HG02588 (cell line): ENCODE measurements around the gene LYL1.

Source experiments
- ATAC-seq: cut with Tn5 transposase; IDR thresholded peaks from one replicate; pipeline ENCODE4 v1.9.1; 2021; ENCODE audit warnings: mild to moderate bottlenecking, moderate library complexity; ENCODE audit not compliant: unreplicated experiment

The LYL1 gene

DNA sequence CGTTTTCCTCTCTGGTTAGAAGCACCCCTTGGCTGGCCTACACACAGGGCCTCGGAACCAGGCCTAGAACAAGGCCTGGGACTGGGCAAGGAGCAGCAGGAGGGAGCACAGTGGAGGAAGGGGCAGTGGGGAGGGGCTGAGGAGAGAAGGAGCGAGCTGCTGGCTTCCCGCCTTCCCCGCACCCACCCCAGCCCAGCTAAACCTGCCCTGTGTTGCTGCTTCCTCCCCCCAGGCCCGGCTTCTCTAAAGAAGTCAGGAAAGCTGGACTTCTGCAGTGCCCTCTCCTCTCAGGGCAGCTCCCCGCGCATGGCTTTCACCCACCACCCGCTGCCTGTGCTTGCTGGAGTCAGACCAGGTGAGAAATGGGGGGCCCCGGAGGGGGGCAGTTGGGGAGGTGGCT, 24.3 kb downstream of the LYL1 start:
- ATAC-seq, result no peak

GRCh38 chr19:13077240-13077639, 25.4 kb downstream of the LYL1 start:
- no peak for ATAC-seq

DNA sequence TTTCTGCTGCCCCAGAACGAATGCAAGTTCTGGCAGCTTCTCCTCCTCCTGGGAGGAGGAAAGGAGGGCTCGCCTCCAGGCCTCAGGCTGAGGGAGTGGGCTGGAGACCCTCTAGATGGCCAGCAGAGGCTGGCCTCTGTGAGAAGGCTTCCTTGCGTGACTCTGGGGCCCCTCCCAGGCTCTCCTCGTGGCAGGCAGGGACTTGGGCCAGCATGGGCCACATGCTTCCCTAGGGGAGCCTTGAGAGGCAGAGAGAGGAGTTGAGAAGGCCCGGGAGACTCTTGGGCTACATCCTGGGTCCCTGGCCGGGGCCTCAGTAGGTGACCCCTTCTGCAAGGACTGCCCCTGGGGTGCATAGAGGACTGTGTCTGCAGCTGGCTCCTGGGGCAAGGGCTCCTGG, 25.9 kb downstream of the LYL1 start:
- no peak for ATAC-seq

GRCh38 chr19:13076320-13076719, 26.3 kb downstream of the LYL1 start:
- ATAC-seq, result no peak

GRCh38 chr19:13074378-13074777, 28.3 kb downstream of the LYL1 start:
- no peak for ATAC-seq

GRCh38 chr19:13073263-13073662, 29.4 kb downstream of the LYL1 start:
- ATAC-seq, result no peak

GRCh38 chr19:13072188-13072908, 30.3 kb downstream of the LYL1 start:
- no peak for ATAC-seq

DNA sequence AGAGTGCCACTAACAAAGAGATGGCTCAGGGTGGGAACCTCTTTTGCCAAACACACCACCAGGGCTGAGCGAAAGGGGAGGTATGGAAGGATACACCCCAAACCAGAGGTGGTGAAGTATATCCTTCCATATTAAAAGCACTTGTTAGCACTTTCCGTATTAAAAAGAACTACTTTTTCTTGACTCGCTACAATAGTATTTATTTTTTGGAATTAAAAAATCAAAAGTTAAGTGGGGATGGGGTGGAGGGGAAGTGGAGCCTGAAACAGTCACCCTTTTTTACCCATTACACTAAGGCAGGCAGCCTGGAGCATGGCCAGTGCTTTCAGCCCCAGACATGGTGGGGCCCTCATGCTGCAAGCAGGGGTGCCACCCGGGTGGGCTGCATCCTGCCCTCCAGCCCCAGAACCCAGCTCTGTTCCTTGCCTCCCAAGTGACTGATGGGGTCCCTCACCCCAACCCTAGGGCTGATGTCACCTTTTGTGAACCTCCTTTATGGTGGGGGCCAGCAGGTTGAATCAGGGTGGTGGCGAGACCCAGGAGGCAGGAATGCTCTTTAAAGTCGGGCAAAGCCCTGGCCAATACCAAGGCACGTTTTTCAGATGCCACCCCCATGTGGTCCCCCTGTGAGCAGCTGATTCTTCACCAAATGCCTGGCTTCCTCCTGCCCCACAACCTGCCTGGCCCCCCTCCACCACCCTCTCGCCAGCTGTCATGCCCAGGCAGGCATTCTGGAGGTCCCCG, 31.0 kb downstream of the LYL1 start:
- no peak for ATAC-seq

DNA sequence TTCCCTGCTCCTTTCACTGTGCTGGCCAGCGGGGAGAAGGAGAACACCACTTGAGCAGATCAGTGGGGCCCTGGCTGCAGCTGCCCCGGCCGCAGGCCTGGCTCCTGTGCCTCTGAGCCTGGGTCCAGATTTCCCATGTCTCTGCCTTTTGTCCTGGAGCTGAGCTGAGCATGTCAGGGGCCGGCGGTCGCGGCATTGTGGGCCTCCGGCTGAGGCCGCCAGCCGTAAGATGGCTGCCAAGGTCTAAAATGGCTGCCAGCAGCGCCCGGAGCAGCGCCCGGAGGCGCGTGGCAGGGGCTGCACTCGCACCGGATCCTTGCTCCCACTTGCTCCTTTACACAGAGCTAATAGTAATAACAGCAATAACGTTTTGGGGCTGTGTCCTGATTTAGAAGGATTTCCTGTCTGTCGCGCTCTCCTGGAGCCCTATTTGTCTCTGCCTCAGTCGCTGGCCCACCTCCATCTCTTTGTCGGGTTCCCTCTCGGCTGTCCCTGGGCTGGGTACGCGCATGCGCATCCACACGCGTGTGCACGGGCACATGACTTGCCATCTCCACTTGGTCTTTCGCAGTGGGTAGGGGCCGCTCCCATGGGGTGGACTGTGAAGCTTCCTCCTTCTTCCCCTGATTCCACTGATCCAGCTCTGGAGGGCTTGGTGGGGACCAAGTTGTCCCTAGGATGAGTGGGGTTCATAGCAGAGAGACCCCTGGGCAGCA, 32.1 kb downstream of the LYL1 start:
- no peak for ATAC-seq

DNA sequence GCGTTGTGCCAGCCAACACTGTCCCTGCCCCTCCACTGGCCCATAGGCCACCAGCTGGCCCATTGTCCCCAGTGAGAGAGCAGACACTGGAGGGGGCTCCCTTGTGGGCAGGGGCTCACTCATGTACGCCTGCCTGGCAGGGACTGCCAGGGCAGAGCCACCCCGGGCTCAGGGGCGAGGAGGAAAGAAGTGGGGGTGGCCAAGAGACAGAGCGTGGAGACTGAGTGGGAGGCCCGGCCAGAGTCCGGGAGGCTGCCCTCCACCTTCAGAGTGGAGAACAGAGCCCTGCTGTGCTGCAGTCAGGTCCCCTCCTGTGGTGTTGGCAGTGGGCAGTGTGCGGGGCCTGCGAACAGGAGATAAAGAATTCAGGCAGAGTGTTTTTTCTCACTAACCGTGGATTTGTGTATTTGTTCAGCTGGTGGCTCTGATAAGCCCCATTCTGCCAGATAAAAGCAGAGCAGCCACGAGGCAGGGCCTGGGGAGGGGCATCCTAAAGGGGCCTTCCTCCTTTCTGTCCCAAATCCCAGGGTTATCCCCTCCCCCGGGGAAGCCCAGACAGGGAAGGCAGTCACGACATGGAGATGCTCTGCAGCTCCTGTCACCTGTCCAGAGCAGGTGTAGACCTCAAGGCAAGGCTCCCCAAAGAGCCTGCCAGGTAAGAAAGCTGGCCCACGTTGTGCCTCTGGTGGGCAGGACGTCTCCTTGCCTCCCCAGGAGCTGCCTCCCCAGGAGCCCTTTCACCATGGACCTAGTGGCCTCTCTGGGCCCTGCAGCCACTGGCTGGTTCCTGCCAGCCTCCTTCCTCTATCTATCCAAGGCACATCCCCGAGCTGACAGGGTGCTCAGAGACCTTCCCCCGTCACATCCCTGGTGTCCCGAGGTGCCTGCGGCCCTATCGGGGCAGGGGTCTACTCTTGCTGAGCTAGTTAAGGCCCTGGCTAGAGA, 33.0 kb downstream of the LYL1 start:
- ATAC-seq, result no peak

DNA sequence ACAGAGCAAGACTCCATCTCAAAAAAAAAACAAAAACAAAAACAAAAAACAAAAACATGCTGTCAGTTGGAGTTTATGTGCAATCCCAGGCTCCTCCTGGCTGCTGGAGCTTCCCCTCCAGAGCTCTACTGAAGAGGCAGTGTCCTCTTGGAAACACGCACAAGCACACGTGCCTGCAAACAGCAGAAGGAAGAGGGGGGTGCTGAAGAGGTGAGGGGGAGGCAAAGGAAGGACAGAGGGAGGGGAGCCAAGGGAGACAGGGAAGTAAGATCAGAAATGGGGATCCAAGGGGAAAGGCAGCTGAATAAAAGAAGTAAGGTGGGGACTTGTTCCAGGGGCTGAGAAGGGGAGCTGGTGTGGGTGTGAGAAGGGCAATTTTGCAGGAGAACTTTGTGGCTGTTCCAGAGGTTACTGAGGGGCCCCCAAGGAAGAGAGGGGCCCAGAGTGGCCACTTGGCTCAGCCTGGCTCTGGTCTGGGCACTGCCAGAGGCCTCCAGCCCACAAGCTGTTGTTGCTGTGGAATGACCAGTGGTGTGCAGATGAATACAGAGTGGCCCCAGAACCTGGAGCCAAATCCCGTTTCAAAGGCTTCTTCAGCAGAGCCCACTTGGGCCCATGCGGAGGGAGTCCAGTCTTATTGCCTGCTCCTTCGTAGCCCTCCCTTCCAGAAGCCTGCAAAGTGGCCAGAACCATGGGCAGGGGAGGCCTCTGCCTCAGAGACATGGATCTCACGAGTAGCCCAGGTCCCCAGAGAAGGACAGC, 34.4 kb downstream of the LYL1 start:
- no peak for ATAC-seq

DNA sequence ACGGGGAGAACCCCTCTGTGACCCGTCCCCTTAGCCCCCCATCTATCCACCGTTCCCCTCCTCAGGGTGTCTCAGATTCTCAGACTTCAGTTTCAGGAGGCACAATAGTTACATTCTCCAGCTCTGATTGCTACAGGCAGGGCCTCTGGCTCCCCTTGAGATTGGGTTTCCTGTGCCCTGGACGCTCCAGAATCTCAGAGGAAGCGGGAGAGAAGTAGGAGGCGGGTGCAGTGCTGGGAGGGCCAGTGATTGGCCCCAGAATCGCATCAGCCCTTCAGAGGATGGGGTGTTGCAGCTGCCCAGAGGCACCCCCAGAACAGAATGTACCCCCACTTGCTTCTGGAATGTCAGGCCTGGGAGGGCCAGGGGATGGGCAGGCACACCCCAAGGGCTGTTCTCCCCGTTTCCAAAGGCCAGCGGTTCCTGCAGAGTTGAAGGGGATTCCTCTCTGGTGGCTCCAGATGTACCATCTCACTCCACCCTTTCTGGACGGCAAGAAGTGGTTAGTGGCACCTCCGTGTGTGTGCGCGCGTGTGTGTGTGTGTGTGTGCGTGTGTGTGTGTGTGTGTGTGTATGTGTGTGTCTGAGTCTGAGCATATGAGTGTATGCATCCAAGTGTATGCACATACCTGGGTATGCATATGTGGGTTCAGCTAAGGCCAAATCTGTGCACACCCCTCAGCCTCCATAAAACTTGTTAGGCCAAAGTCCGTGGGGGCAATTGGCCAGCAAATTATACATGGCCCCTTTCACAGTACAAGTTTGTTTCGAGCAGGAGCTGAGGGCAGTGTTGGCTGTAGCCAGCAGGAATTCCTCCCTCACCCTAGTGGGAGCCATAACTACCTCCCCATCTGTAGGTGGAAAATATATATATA, 35.5 kb downstream of the LYL1 start:
- no peak for ATAC-seq

GRCh38 chr19:13066226-13066625, 36.4 kb downstream of the LYL1 start:
- no peak for ATAC-seq

- ATAC-seq, result no peak
These were observed 38.6 kb downstream of the LYL1 start for GRCh38 chr19:13064092-13064489.

- no peak for ATAC-seq
These were observed 39.1 kb downstream of the LYL1 start for GRCh38 chr19:13063461-13064091.

DNA sequence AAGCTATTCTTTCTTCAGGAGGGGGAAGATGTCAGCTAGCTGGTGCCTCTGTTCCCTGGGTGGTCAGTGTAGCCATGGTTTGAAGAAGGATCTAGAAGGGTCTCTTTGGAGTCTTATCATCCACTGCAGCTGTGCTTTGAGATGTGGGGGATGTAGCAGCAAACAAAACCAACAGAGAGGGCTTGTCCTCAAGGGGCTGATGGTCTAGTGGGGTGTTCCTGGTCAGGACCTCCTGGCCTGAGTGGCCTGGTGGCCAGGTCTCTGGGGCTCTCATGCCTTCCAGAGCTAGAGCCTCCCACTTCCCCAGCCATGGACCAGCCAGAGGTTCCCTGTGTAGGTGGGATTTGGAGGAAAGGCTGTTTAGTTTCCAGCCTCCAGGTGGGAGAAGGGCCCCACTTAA, 40.3 kb downstream of the LYL1 start:
- no peak for ATAC-seq

- no peak for ATAC-seq
These were observed 41.4 kb downstream of the LYL1 start for GRCh38 chr19:13060964-13061927.
